Globus pallidus (tissue), 1 donor: Measurements from ENCODE around the gene POLR2F.

Experiments
- DNase-seq: peaks from one replicate; pipeline ENCODE4 v3.0.0-alpha.2; 2015; ENCODE audit warnings: low spot score

The POLR2F gene

GRCh38 chr22:37953437-37954179 lies at the start of gene POLR2F, which contains the start of gene C22orf23:
TSS of gene POLR2F (plus strand) at chr22:37953699. CDS start at chr22:37953788, 89 bp downstream.
TSS of gene C22orf23 (minus strand) at chr22:37953601. CDS start at chr22:37953149, 452 bp downstream.
- DNase-seq = peak; percentile 92

- peak; percentile 57 for DNase-seq
Observed at GRCh38 chr22:37904572-37905533, 48.6 kb upstream of the POLR2F start.

GRCh38 chr22:37905534-37906363 lies 47.8 kb upstream of the POLR2F start, which contains the start of gene MICALL1:
TSS of gene MICALL1 (plus strand) at chr22:37906297. CDS start at chr22:37906423, 126 bp downstream.
- DNase-seq = peak; percentile 67

GRCh38 chr22:37906364-37907008 lies 47.0 kb upstream of the POLR2F start:
- DNase-seq = no peak

GRCh38 chr22:37907036-37907954 lies 46.2 kb upstream of the POLR2F start:
- no peak for DNase-seq

GRCh38 chr22:37909766-37910165 lies 43.7 kb upstream of the POLR2F start:
- no peak for DNase-seq

- no peak for DNase-seq
Observed at GRCh38 chr22:37910890-37911672, 42.4 kb upstream of the POLR2F start.

GRCh38 chr22:37911697-37912096 lies 41.8 kb upstream of the POLR2F start:
- DNase-seq = no peak

- DNase-seq = no peak
Observed at GRCh38 chr22:37912171-37912570, 41.3 kb upstream of the POLR2F start.

GRCh38 chr22:37913233-37913721 lies 40.2 kb upstream of the POLR2F start:
- DNase-seq = no peak

GRCh38 chr22:37916311-37916710 lies 37.2 kb upstream of the POLR2F start:
- no peak for DNase-seq

GRCh38 chr22:37917874-37918548 lies 35.5 kb upstream of the POLR2F start:
- no peak for DNase-seq

- DNase-seq = no peak
Observed at GRCh38 chr22:37918580-37919270, 34.8 kb upstream of the POLR2F start.

- DNase-seq = no peak
Observed at GRCh38 chr22:37920126-37920525, 33.4 kb upstream of the POLR2F start.

- no peak for DNase-seq
Observed at GRCh38 chr22:37922191-37922590, 31.3 kb upstream of the POLR2F start.

GRCh38 chr22:37923927-37924326 lies 29.6 kb upstream of the POLR2F start:
- no peak for DNase-seq

- DNase-seq = no peak
Observed at GRCh38 chr22:37924386-37925065, 29.0 kb upstream of the POLR2F start.
